Muscle layer of duodenum (tissue), 2 donors: Measurements from ENCODE around the gene SLC37A1.

ENCODE experiments used
- H3K27ac ChIP-seq: one replicate; pipeline ENCODE4 v1.7.0; 2013; ENCODE audit warnings: mild to moderate bottlenecking, low read length
- H3K27me3 ChIP-seq: one replicate; pipeline ENCODE4 v1.7.0; 2013; ENCODE audit warnings: low read depth, mild to moderate bottlenecking, control low read depth, low read length
- H3K36me3 ChIP-seq, 2 donors: one replicate each; pipeline ENCODE4 v1.7.0; 2013; ENCODE audit warnings: low read length in 2 of 2, control low read depth in 1 of 2, mild to moderate bottlenecking in 1 of 2; ENCODE audit not compliant: insufficient read depth in 2 of 2, control insufficient read depth in 1 of 2
- H3K4me1 ChIP-seq, 2 donors: one replicate each; pipeline ENCODE4 v1.7.0; 2013; ENCODE audit warnings: low read length in 2 of 2, mild to moderate bottlenecking in 2 of 2, control low read depth in 1 of 2, moderate library complexity in 1 of 2; ENCODE audit not compliant: insufficient read depth in 2 of 2, control insufficient read depth in 1 of 2
- H3K4me3 ChIP-seq, 2 donors: one replicate each; pipeline ENCODE4 v1.7.0; 2013; ENCODE audit warnings: low read length in 2 of 2, low read depth in 1 of 2, mild to moderate bottlenecking in 1 of 2
- H3K9me3 ChIP-seq, 2 donors: one replicate each; pipeline ENCODE4 v1.7.0; 2013; ENCODE audit warnings: low read length in 2 of 2, control low read depth in 1 of 2, mild to moderate bottlenecking in 1 of 2; ENCODE audit not compliant: control insufficient read depth in 1 of 2
- donor health status: healthy.

Gene SLC37A1

GRCh38 chr21:42572906-42573495, 59.3 kb downstream of the SLC37A1 start:
- Histone ChIP-seq H3K4me1 (no peaks in the 10 kb centered on the region), H3K27ac (no peak overlapping the region), H3K36me3 (peaks cover 28 to 62% of the 10 kb centered on the region in 2 donors), H3K27me3 (no peaks in the 10 kb centered on the region), H3K4me3 (no peak overlapping the region), H3K9me3 (peaks cover 6% of the 10 kb centered on the region in 2 donors)

- Histone ChIP-seq H3K9me3 (peaks cover 6% of the 10 kb centered on the region in 2 donors), H3K36me3 (peaks cover 23 to 52% of the 10 kb centered on the region in 2 donors), H3K4me1 (no peaks in the 10 kb centered on the region)
Measured at GRCh38 chr21:42574234-42575027, 60.8 kb downstream of the SLC37A1 start.

GRCh38 chr21:42575111-42575510, 61.5 kb downstream of the SLC37A1 start:
- H3K36me3 ChIP-seq: peaks cover 23 to 46% of the 10 kb centered on the region in 2 donors
- H3K9me3 ChIP-seq: peaks cover 6% of the 10 kb centered on the region in 2 donors

More at GRCh38 chr21:42574234-42575027, 60.8 kb downstream of the SLC37A1 start:
- H3K27ac ChIP-seq: no peak overlapping the region
- H3K4me3 ChIP-seq: no peak overlapping the region
- H3K27me3 ChIP-seq: no peaks in the 10 kb centered on the region

GRCh38 chr21:42576639-42577038, 63.0 kb downstream of the SLC37A1 start:
- Histone ChIP-seq H3K4me1 (no peaks in the 10 kb centered on the region), H3K27ac (no peak overlapping the region), H3K27me3 (no peaks in the 10 kb centered on the region), H3K36me3 (peaks cover 20 to 32% of the 10 kb centered on the region in 2 donors), H3K4me3 (no peak overlapping the region), H3K9me3 (peaks cover 6% of the 10 kb centered on the region in 2 donors)

More at GRCh38 chr21:42575111-42575510, 61.5 kb downstream of the SLC37A1 start:
- H3K4me3 ChIP-seq: no peak overlapping the region
- no peaks in the 10 kb centered on the region for H3K27me3 ChIP-seq
- no peak overlapping the region for H3K27ac ChIP-seq
- no peaks in the 10 kb centered on the region for H3K4me1 ChIP-seq

- Histone ChIP-seq H3K9me3 (peaks cover 6% of the 10 kb centered on the region in 2 donors), H3K27ac (no peak overlapping the region), H3K4me3 (no peak overlapping the region), H3K4me1 (no peaks in the 10 kb centered on the region), H3K27me3 (no peaks in the 10 kb centered on the region), H3K36me3 (peaks cover 17 to 21% of the 10 kb centered on the region in 2 donors)
Measured at GRCh38 chr21:42578034-42578433, 64.4 kb downstream of the SLC37A1 start.

- Histone ChIP-seq H3K4me3 (no peak overlapping the region), H3K9me3 (peaks cover 6% of the 10 kb centered on the region in 2 donors), H3K27ac (no peak overlapping the region), H3K4me1 (no peaks in the 10 kb centered on the region), H3K36me3 (peaks cover 14 to 18% of the 10 kb centered on the region in 2 donors), H3K27me3 (no peaks in the 10 kb centered on the region)
Measured at GRCh38 chr21:42578761-42579415, 65.2 kb downstream of the SLC37A1 start.

GRCh38 chr21:42579456-42580075, 65.9 kb downstream of the SLC37A1 start:
- Histone ChIP-seq H3K27me3 (no peaks in the 10 kb centered on the region), H3K27ac (no peak overlapping the region), H3K36me3 (peaks cover 14 to 18% of the 10 kb centered on the region in 2 donors)

GRCh38 chr21:42580076-42580792, 66.6 kb downstream of the SLC37A1 start:
- Histone ChIP-seq H3K9me3 (peaks cover 6% of the 10 kb centered on the region in 2 donors), H3K27me3 (no peaks in the 10 kb centered on the region), H3K4me1 (no peaks in the 10 kb centered on the region), H3K4me3 (no peak overlapping the region), H3K27ac (no peak overlapping the region), H3K36me3 (peaks cover 9 to 14% of the 10 kb centered on the region in 2 donors)

More at GRCh38 chr21:42579456-42580075, 65.9 kb downstream of the SLC37A1 start:
- no peak overlapping the region for H3K4me3 ChIP-seq
- H3K9me3 ChIP-seq: peaks cover 6% of the 10 kb centered on the region in 2 donors
- no peaks in the 10 kb centered on the region for H3K4me1 ChIP-seq

GRCh38 chr21:42580793-42581321, 67.2 kb downstream of the SLC37A1 start:
- H3K4me3 ChIP-seq: no peak overlapping the region
- H3K27ac ChIP-seq: no peak overlapping the region
- H3K36me3 ChIP-seq: peaks cover 7 to 9% of the 10 kb centered on the region in 2 donors
- H3K9me3 ChIP-seq: peaks cover 6% of the 10 kb centered on the region in 2 donors
- H3K4me1 ChIP-seq: no peaks in the 10 kb centered on the region
- H3K27me3 ChIP-seq: no peaks in the 10 kb centered on the region

GRCh38 chr21:42581336-42581992, 67.8 kb downstream of the SLC37A1 start:
- Histone ChIP-seq H3K9me3 (peaks cover 4 to 5% of the 10 kb centered on the region in 2 donors), H3K27ac (no peak overlapping the region), H3K4me1 (no peaks in the 10 kb centered on the region), H3K27me3 (no peaks in the 10 kb centered on the region), H3K4me3 (no peak overlapping the region), H3K36me3 (peaks cover 4 to 6% of the 10 kb centered on the region in 2 donors)
